ENCODE data around the gene MB21D2. TPM values are rescaled to one million over a fixed set of nuclear protein-coding genes. Genes with fewer than 3 reads are reported as not detected.

Gene MB21D2
- total and polyA plus RNA-seq, 2 donors (not counting 1 experiment from before 2014, with no cell fraction given), result 0.03 to 0.20 TPM

DNA sequence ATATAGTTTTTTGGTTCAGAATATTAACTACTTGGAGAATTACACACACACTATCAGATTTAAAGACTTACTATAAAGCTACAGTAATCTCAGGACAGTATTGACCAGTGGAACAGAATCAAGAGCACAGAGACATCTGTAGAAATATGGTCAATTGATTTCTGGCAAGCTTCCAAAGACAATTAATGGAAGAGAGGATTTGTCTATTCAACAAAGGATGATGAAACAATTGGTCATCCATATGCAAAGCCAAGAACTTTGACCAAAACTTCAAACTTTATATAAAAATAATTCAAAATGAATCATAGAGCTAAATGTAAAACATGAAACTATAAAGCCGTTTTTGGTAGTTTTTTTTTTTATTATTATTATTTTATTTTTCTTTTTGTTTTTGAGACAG lies 29.8 kb upstream of the MB21D2 start:
- H3K9me3 Mint-ChIP-seq (ENCODE audit: insufficient read depth), result peaks cover 3% of the 10 kb centered on the region
- no peaks in the 10 kb centered on the region for H3K4me1 Mint-ChIP-seq
- no peak overlapping the region for H3K4me2 ChIP-seq (replicated peaks; ENCODE audit: low read depth, low read length, poor library complexity, severe bottlenecking)
- no peak overlapping the region for H3K27ac ChIP-seq (ENCODE audit: low read length in 2 of 2)
- no peaks in the 10 kb centered on the region for H3K79me2 ChIP-seq (ENCODE audit: control insufficient read depth, insufficient read depth, low read length)
- H4K20me1 ChIP-seq (ENCODE audit: control insufficient read depth, insufficient read depth, low read length, poor library complexity, severe bottlenecking), result no peaks in the 10 kb centered on the region
- no peak overlapping the region for H3K9ac ChIP-seq (ENCODE audit: low read length)
- intact Hi-C loops (cut with micrococcal nuclease), result no loop called here
- no CpG with 5 or more reads among the region's 1 CpG for WGBS (ENCODE audit: insufficient coverage)
- CTCF ChIA-PET, result no interaction called here
- TF ChIP-seq, protein P1, sequence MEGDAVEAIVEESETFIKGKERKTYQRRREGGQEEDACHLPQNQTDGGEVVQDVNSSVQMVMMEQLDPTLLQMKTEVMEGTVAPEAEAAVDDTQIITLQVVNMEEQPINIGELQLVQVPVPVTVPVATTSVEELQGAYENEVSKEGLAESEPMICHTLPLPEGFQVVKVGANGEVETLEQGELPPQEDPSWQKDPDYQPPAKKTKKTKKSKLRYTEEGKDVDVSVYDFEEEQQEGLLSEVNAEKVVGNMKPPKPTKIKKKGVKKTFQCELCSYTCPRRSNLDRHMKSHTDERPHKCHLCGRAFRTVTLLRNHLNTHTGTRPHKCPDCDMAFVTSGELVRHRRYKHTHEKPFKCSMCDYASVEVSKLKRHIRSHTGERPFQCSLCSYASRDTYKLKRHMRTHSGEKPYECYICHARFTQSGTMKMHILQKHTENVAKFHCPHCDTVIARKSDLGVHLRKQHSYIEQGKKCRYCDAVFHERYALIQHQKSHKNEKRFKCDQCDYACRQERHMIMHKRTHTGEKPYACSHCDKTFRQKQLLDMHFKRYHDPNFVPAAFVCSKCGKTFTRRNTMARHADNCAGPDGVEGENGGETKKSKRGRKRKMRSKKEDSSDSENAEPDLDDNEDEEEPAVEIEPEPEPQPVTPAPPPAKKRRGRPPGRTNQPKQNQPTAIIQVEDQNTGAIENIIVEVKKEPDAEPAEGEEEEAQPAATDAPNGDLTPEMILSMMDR (IDR thresholded peaks at IDR 0.05), result no peak
- TF ChIP-seq EZH2 (IDR thresholded peaks at IDR 0.05; ENCODE audit: borderline replicate concordance, insufficient read depth, low read depth, low read length, poor library complexity, severe bottlenecking), result no peak
- H3K4me3 ChIP-seq (ENCODE audit: control extremely low read depth in 1 of 5, extremely low read depth in 1 of 5, insufficient read depth in 1 of 5, low read depth in 2 of 5, low read length in 4 of 5), result no peak overlapping the region
- no peaks in the 10 kb centered on the region for H3K9me3 ChIP-seq (ENCODE audit: control extremely low read depth in 1 of 3, control insufficient read depth in 2 of 3, insufficient read depth in 1 of 3, low read length in 2 of 3)
- DNase-seq, result no peak
- peaks cover 12% of the 10 kb centered on the region for H3K27me3 Mint-ChIP-seq
- H3K4me3 Mint-ChIP-seq, result no peak overlapping the region
- no peak for ATAC-seq (ENCODE audit: low read depth)
- H3K27me3 ChIP-seq (replicated peaks in 1 of 4; ENCODE audit: control extremely low read depth in 1 of 4, control insufficient read depth in 3 of 4, insufficient read depth in 4 of 4, low read length in 3 of 4), result no peaks in the 10 kb centered on the region
- H3K36me3 ChIP-seq (replicated peaks in 1 of 2; ENCODE audit: control extremely low read depth in 1 of 2, control insufficient read depth in 1 of 2, extremely low read depth in 1 of 2, insufficient read depth in 2 of 2, low read length in 1 of 2), result no peaks in the 10 kb centered on the region
- H3K4me1 ChIP-seq (ENCODE audit: control insufficient read depth in 2 of 2, insufficient read depth in 2 of 2, low read length in 2 of 2), result no peaks in the 10 kb centered on the region
- POLR2A ChIA-PET, result no interaction called here
- no peak overlapping the region for H2AFZ ChIP-seq (ENCODE audit: insufficient read depth, low read depth, low read length, poor library complexity, severe bottlenecking)
- H3K27ac Mint-ChIP-seq, result no peak overlapping the region

GRCh38 chr3:192943393-192943792 lies 25.7 kb upstream of the MB21D2 start:
- intact Hi-C loops (cut with micrococcal nuclease), result no loop called here
- no peak overlapping the region for H3K27ac Mint-ChIP-seq
- Histone ChIP-seq H3K27me3 (replicated peaks in 1 of 4; ENCODE audit: control extremely low read depth in 1 of 4, control insufficient read depth in 3 of 4, insufficient read depth in 4 of 4, low read length in 3 of 4) (no peaks in the 10 kb centered on the region), H4K20me1 (ENCODE audit: control insufficient read depth, insufficient read depth, low read length, poor library complexity, severe bottlenecking) (no peaks in the 10 kb centered on the region), H3K36me3 (replicated peaks in 1 of 2; ENCODE audit: control extremely low read depth in 1 of 2, control insufficient read depth in 1 of 2, extremely low read depth in 1 of 2, insufficient read depth in 2 of 2, low read length in 1 of 2) (no peaks in the 10 kb centered on the region), H3K4me1 (ENCODE audit: control insufficient read depth in 2 of 2, insufficient read depth in 2 of 2, low read length in 2 of 2) (no peaks in the 10 kb centered on the region), H2AFZ (ENCODE audit: insufficient read depth, low read depth, low read length, poor library complexity, severe bottlenecking) (no peak overlapping the region), H3K9ac (ENCODE audit: low read length) (no peak overlapping the region), H3K4me3 (ENCODE audit: control extremely low read depth in 1 of 5, extremely low read depth in 1 of 5, insufficient read depth in 1 of 5, low read depth in 2 of 5, low read length in 4 of 5) (no peak overlapping the region), H3K27ac (ENCODE audit: low read length in 2 of 2) (no peak overlapping the region), H3K4me2 (replicated peaks; ENCODE audit: low read depth, low read length, poor library complexity, severe bottlenecking) (no peak overlapping the region), H3K79me2 (ENCODE audit: control insufficient read depth, insufficient read depth, low read length) (no peaks in the 10 kb centered on the region), H3K9me3 (ENCODE audit: control extremely low read depth in 1 of 3, control insufficient read depth in 2 of 3, insufficient read depth in 1 of 3, low read length in 2 of 3) (no peaks in the 10 kb centered on the region)
- TF ChIP-seq, protein P1 (IDR thresholded peaks at IDR 0.05), result no peak
- TF ChIP-seq EZH2 (IDR thresholded peaks at IDR 0.05; ENCODE audit: borderline replicate concordance, insufficient read depth, low read depth, low read length, poor library complexity, severe bottlenecking), result no peak
- no CpG with 5 or more reads among the region's 2 CpGs for WGBS (ENCODE audit: insufficient coverage)
- no peak overlapping the region for H3K4me3 Mint-ChIP-seq
- peaks cover 12% of the 10 kb centered on the region for H3K27me3 Mint-ChIP-seq
- ChIA-PET CTCF (no interaction called here), POLR2A (no interaction called here)
- no peaks in the 10 kb centered on the region for H3K9me3 Mint-ChIP-seq (ENCODE audit: insufficient read depth)
- ATAC-seq (ENCODE audit: low read depth) (no peak), DNase-seq (no peak)
- no peaks in the 10 kb centered on the region for H3K4me1 Mint-ChIP-seq

All from B cell (primary cell).